Adrenal gland (tissue), 12 donors: ENCODE results near the gene ADK. TPM values are rescaled to one million over a fixed set of nuclear protein-coding genes. Genes with fewer than 3 reads are reported as not detected.

Experiments used
- DNase-seq, 7 donors: peaks; one replicate each; pipeline ENCODE4 v3.0.0-alpha.2; 2019 to 2020
- H3K27ac ChIP-seq, 5 donors: fragments of 200-600 bp; sonication (generic) in 4 of 5; 1 replicate in 3 of 5; 2 replicates in 2 of 5; pipeline versions ENCODE4 v1.5.1 to v1.8.0; 2016 to 2020; ENCODE audit warnings: mild to moderate bottlenecking in 1 of 5
- H3K27me3 ChIP-seq: fragments of 200-600 bp; 2 replicates; pipeline ENCODE4 v1.8.0; 2021
- H3K36me3 ChIP-seq, 2 donors: fragments of 200-600 bp; replicated peaks in 1 of 2; 1 replicate in 1 of 2; 2 replicates in 1 of 2; pipeline versions ENCODE4 v1.5.1 to v1.8.0; 2018 to 2022
- H3K4me1 ChIP-seq, 2 donors: fragments of 200-600 bp; replicated peaks in 1 of 2; 1 replicate in 1 of 2; 2 replicates in 1 of 2; pipeline versions ENCODE4 v1.5.1 to v1.8.0; 2018 to 2021
- H3K4me3 ChIP-seq, 4 donors: fragments of 200-600 bp; sonication (generic) in 3 of 4; one replicate each; pipeline ENCODE4 v1.5.1; 2016 to 2018
- H3K9me3 ChIP-seq, 3 donors: fragments of 200-600 bp; sonication (generic) in 1 of 3; replicated peaks in 1 of 3; 1 replicate in 2 of 3; 2 replicates in 1 of 3; pipeline versions ENCODE4 v1.5.1 to v1.8.0; 2016 to 2021
- POLR2A ChIP-seq, 2 donors: fragments of 450-650 bp; IDR thresholded peaks; one replicate each; pipeline ENCODE4 v1.6.1; 2017; ENCODE audit warnings: antibody characterized with exemption in 2 of 2, mild to moderate bottlenecking in 2 of 2, moderate library complexity in 1 of 2
- WGBS, 4 donors: extraction: QIAGEN DNeasy Blood & Tissue Kit in 2 of 4; methylation state at CpG; one replicate each; pipeline versions ENCODE4 v1.1.5 to v1.1.7; 2013 to 2017; 5-methylcytosine and 5-hydroxymethylcytosine counted together
- intact Hi-C, 2 donors: fragments of 100-400 bp; cut with DNase I; formaldehyde crosslinking; loops; one replicate each; pipeline versions ENCODE4 v1.14.1 to v1.15.0; 2022 to 2023
- polyA plus RNA-seq, 3 donors: library from polyadenylated mRNA; stranded (reverse); fragments of 200-250 nt in 2 of 3; fragments of 350-450 nt in 1 of 3; fragmentation: Illumina TruSeq in 1 of 3; extraction: RNeasy Lipid Tissue Mini Kit (QIAGEN cat#74804) in 1 of 3; gene quantifications; one replicate each; pipeline ENCODE4 v1.2.3, GENCODE V29; 2013 to 2014
- total RNA-seq, 9 donors: library from RNA; depleted of rRNA in 4 of 9; stranded (reverse); fragments of >200 nt in 4 of 9; fragments of 120-200 nt in 1 of 9; fragmentation: NEBNext Ultra II Directional in 1 of 9; extraction: Animal tissue kit (Norgen Biotek cat#: 25700) in 1 of 9; gene quantifications; one replicate each; pipeline versions ENCODE4 v1.1.0 to v1.2.4, GENCODE V29; 2013 to 2023
- TF ChIP-seq, protein P1 (sequence below), 6 experiments: fragments of 450-650 bp in 4 of 6; fragments of 200-600 bp in 2 of 6; sonication (generic) in 1 of 6; IDR thresholded peaks; 1 replicate in 5 of 6; 2 replicates in 1 of 6; pipeline versions ENCODE4 v1.5.1 to v1.8.0; 2016 to 2021; ENCODE audit warnings: antibody characterized with exemption in 6 of 6, mild to moderate bottlenecking in 2 of 6, moderate library complexity in 1 of 6
- donor health status: healthy with polysubstance abuse.
- donor health status: Bipolar disorder and iron deficiency.
- donor health status: DM: yes; HTN: yes; CAD: no.
- donor health status: DM: no; HTN: no; CAD: no.
- donor health status: DM: no; HTN: no; CAD: no.
- donor health status: DM: yes; HTN: yes; CAD: no.

Gene ADK
- total and polyA plus RNA-seq, 12 donors, result 8.2 to 45.5 (median 22.2) TPM

DNA sequence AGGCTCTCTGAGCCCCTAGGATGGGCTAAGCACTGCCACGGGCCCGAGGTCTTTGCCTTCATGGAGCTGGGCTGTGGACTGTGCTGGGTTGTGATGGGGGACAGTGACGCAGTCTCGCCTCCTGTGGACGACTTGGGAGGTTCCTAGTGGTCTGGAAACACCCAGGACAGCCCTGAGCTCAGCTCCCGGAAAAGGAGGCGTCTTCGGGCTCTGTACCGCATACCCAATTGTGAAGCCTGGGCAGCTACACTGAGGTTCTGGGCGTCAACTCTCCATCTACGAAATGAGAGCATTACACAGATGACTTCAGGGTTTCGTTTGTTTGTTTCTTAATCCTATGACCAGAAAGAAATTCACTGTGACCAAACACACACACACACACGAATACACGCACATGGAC, 595.8 kb downstream of the ADK start:
- WGBS, 4 donors, result 88 to 95% (median 89%) methylated on average over 12 to 14 of the region's 14 CpGs
- intact Hi-C loops, result no loop called here
- H3K4me1 ChIP-seq, result no peaks in the 10 kb centered on the region

DNA sequence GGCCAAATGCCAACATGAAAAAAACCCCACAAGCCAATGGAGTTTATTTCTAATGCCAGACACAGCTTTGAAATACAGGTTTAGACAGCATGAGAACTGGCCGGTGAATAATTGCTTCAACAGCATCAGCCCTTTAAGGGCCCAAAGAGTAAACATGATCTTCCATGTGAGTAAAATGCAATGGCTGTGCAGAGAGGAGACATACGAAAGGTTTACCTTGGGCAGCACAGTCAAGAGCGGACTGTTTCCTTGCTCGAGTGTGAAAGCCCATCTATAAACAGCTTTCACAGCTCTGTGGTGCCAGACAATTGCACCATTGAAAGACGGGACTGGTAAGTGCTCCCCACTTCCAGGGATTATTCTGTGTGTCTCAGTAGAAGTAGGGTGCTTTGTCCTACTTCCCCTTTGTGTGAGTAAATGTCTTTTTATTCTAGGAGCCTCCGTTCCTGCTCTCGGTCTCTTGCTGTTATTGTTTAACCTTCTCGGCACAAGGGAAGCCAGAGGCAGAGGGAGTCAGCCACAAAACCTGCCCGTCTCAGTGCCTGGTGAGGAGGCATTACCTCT, 597.5 kb downstream of the ADK start:
- H3K4me3 ChIP-seq, result no peak overlapping the region
- H3K27me3 ChIP-seq, result no peaks in the 10 kb centered on the region
- H3K27ac ChIP-seq, result no peak overlapping the region
- no peaks in the 10 kb centered on the region for H3K9me3 ChIP-seq
- no peaks in the 10 kb centered on the region for H3K4me1 ChIP-seq
- TF ChIP-seq, protein P1, sequence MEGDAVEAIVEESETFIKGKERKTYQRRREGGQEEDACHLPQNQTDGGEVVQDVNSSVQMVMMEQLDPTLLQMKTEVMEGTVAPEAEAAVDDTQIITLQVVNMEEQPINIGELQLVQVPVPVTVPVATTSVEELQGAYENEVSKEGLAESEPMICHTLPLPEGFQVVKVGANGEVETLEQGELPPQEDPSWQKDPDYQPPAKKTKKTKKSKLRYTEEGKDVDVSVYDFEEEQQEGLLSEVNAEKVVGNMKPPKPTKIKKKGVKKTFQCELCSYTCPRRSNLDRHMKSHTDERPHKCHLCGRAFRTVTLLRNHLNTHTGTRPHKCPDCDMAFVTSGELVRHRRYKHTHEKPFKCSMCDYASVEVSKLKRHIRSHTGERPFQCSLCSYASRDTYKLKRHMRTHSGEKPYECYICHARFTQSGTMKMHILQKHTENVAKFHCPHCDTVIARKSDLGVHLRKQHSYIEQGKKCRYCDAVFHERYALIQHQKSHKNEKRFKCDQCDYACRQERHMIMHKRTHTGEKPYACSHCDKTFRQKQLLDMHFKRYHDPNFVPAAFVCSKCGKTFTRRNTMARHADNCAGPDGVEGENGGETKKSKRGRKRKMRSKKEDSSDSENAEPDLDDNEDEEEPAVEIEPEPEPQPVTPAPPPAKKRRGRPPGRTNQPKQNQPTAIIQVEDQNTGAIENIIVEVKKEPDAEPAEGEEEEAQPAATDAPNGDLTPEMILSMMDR (IDR thresholded peaks at IDR 0.05), result no peak
- no peak for TF ChIP-seq POLR2A (IDR thresholded peaks at IDR 0.05)
- WGBS, 4 donors, result 77 to 89% (median 82%) methylated on average over 9 of the region's 9 CpGs
- intact Hi-C loops, result no loop called here
- DNase-seq, result no peak
- no peaks in the 10 kb centered on the region for H3K36me3 ChIP-seq

More for the DNA sequence above, 595.8 kb downstream of the ADK start:
- Histone ChIP-seq H3K27ac (no peak overlapping the region), H3K36me3 (no peaks in the 10 kb centered on the region), H3K4me3 (no peak overlapping the region), H3K27me3 (no peaks in the 10 kb centered on the region), H3K9me3 (no peaks in the 10 kb centered on the region)
- TF ChIP-seq POLR2A (IDR thresholded peaks at IDR 0.05), result no peak
- TF ChIP-seq, protein P1 (IDR thresholded peaks at IDR 0.05), result no peak
- peak in 1 of 7 donors; percentile 31 for DNase-seq

DNA sequence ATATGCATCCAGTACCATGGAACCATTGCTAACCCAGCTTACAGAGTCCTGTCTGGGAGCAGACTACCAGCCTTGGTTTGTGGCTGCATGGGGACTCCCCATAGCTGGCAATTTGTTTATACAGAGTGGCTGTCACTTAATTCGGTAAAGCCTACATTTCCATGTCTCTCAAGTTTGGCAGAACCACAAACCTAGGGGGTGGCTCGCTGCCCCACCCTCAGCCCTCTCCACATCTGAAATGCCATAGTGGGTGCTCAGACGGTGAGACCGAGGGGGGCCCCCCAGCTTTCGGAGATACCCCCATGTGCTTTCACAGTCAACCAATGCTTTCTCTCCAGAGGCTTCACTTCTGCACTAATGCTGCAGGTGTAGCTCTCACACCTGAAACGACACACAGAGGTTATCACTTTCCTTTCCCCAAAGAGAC, 599.8 kb downstream of the ADK start:
- Histone ChIP-seq H3K27ac (no peak overlapping the region), H3K27me3 (no peaks in the 10 kb centered on the region), H3K36me3 (no peaks in the 10 kb centered on the region), H3K9me3 (no peaks in the 10 kb centered on the region), H3K4me1 (peaks cover 0 to 7% of the 10 kb centered on the region in 2 donors), H3K4me3 (no peak overlapping the region)
- DNase-seq, result peak in 1 of 7 donors; percentile 15
- intact Hi-C loops, result no loop called here
- WGBS, 4 donors, result 85 to 90% (median 88%) methylated on average over 6 of the region's 6 CpGs
- TF ChIP-seq POLR2A (IDR thresholded peaks at IDR 0.05), result no peak
- TF ChIP-seq, protein P1 (IDR thresholded peaks at IDR 0.05), result no peak

DNA sequence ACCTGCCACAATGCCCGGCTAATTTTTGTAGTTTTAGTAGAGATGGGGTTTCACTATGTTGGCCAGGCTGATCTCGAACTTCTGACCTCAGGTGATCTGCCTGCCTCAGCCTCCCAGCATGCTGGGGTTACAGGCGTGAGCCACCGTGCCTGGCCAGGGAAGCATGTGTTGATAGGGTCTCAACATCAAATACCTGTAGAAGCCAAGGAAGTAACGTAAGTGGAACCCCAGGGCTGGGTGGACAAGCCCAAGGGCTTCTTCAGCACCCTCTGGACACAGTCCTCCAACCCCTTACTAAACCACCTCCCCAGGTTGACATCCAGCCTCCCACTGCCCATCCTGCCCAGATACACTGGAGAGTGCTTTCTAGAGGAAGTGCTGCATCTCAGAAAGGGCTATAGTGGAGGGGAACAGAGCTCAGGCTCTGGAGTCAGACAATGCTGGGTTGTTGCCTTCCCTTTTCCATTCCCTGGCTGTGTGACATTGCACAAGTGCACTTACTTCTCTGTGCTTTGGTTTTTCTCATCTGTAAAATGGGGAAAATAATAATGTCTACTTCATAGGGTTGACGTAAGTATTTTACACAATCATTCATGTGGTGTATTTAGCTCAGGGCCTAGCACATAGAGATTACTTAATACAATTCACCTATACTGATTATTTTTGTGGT, 601.5 kb downstream of the ADK start:
- intact Hi-C loops, result no loop called here
- TF ChIP-seq POLR2A (IDR thresholded peaks at IDR 0.05), result no peak
- TF ChIP-seq, protein P1 (IDR thresholded peaks at IDR 0.05), result no peak
- no peak overlapping the region for H3K27ac ChIP-seq
- H3K9me3 ChIP-seq, result no peaks in the 10 kb centered on the region
- no peaks in the 10 kb centered on the region for H3K36me3 ChIP-seq
- 86 to 95% (median 92%) methylated on average over 6 of the region's 6 CpGs for WGBS, 4 donors
- peaks cover 0 to 7% of the 10 kb centered on the region in 2 donors for H3K4me1 ChIP-seq
- no peaks in the 10 kb centered on the region for H3K27me3 ChIP-seq
- no peak for DNase-seq
- no peak overlapping the region for H3K4me3 ChIP-seq
